Choroid plexus epithelial cell (primary cell): ENCODE measurements around the gene ZKSCAN2.

Experiments
- DNase-seq: peaks from one replicate; pipeline ENCODE4 v3.0.0-alpha.2; 2010; ENCODE audit warnings: low read depth
- H3K4me3 ChIP-seq: 2 replicates; pipeline ENCODE4 v1.5.1; 2011; ENCODE audit warnings: low read depth, mild to moderate bottlenecking, control low read depth, low read length, moderate library complexity
- CTCF ChIP-seq: conservative IDR thresholded peaks from 2 replicates; pipeline ENCODE4 v1.5.1; 2011; ENCODE audit warnings: low read depth, mild to moderate bottlenecking, control low read depth, inconsistent platforms, low read length, moderate library complexity

Gene ZKSCAN2

DNA sequence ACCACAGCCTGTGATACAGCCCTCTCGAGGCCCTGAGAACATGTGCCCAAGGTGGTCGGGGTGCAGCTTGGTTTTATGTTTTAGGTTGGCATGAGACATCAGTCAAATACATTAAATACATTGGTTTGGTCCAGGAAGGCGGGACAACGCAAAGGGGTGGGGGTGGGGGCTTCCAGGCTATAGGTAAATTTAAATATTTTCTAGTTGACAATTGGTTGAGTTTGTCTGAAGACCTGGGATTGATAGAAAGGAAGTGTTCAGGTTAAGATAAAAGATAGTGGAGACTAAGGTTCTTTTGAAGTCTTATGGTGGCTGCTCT is 1.2 kb upstream of the ZKSCAN2 start:
- no peak for TF ChIP-seq CTCF
- no peak for DNase-seq
- H3K4me3 ChIP-seq = peak overlapping the region; percentile 62

GRCh38 chr16:25257956-25258860 is 563 bp upstream of the ZKSCAN2 start:
- H3K4me3 ChIP-seq = peak overlapping the region; percentile 62
- peak; percentile 88 for DNase-seq
- no peak for TF ChIP-seq CTCF

GRCh38 chr16:25256695-25257469 is 763 bp downstream of the ZKSCAN2 start:
- DNase-seq = peak; percentile 31
- H3K4me3 ChIP-seq = peak overlapping the region; percentile 62
- peak; percentile 32 for TF ChIP-seq CTCF

DNA sequence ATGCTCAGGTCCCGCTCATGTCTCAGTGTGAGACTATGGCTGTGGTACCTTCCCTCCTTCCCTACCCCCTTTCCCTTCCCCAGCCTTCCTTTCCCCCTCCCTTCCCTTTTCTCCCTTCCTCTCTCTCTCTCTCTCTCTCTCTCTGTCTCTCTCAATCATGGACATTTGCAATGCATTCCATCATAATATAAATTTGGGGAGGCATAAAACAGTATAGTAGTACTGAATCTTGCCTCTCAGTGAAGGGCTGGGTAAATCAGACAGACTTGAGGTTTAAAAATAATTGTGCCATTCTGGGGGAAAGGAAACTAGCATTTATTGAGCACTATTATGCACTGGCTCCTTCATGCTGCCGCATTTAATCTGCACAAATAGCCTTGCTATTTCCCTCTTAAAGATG is 4.3 kb downstream of the ZKSCAN2 start:
- H3K4me3 ChIP-seq = no peak overlapping the region
- no peak for DNase-seq
- no peak for TF ChIP-seq CTCF

- DNase-seq = no peak
- no peak for TF ChIP-seq CTCF
Measured at GRCh38 chr16:25250467-25250866, 7.2 kb downstream of the ZKSCAN2 start.

GRCh38 chr16:25235991-25236390 is 21.7 kb downstream of the ZKSCAN2 start:
- no peak for TF ChIP-seq CTCF
- no peak overlapping the region for H3K4me3 ChIP-seq
- peak; percentile 17 for DNase-seq

More at GRCh38 chr16:25250467-25250866, 7.2 kb downstream of the ZKSCAN2 start:
- no peak overlapping the region for H3K4me3 ChIP-seq
